Measurements from ENCODE around the gene XPR1.

XPR1 gene

DNA sequence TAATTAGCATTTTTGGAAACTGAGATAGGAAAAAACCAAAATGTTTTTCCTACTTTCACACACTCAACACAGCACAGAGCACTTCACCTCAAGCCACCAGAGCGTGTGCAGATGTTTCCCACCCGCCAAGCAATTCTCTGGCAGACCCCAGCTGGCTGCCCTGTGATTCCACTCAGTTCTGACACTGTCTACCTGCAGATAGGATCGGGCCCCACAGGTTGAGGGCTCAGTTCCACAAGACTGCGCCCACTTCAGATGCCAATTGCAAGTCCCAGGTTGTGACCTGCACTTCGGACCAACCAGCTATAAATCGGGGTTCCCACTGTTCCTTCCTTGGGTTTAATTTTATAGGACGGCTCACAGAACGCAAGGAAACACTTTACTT, 290.8 kb downstream of the XPR1 start:
- no peak for FAIRE-seq
- DNase-seq (ENCODE audit: extremely low spot score, insufficient read length, low read depth) = no peak

DNA sequence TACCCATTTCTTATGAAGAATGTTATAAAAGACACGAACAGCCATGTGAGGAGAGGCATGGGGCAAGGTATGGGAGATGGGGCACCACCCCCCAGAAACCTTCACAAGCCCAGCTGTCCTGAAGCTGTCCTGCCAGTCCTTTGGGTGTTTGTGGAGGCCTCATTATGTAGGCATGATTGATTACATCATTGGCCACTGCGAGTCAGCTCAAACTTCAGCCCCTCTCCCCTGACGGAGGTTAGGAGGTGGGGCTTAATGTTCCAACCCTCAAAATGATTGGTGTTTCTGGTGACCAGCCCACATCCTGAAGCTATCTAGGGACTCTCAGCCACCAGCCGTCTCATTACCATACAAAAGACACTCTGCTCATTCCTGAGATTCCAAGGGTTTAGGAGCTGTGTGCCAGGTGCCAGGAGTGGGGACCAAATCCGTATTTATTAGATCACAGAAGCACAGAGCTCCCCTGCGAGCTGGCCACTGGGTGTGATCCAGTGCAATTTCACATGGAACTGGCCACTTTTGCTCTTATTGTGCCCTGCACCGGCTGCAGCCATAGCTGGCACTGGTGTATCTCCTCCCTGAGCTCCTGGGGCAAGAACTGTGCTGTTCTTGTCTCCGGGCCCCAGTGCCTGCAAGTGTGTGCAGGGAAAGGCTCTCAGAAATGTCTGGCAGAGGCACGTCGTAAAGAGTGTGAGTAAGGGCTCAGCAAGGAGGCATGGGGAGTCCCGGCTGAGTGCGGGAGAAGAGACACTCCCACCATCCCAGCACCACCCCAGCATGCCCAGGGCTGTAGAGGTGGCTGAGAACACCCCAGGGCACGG, 291.4 kb downstream of the XPR1 start:
- DNase-seq (ENCODE audit: extremely low spot score, insufficient read length, low read depth) (no peak), FAIRE-seq (peak; percentile 35)

- no peak for DNase-seq (ENCODE audit: extremely low spot score, insufficient read length, low read depth)
- no peak for FAIRE-seq
Measured at GRCh38 chr1:180923887-180924286, 292.1 kb downstream of the XPR1 start.

- DNase-seq (ENCODE audit: extremely low spot score, insufficient read length, low read depth) (no peak), FAIRE-seq (no peak)
Measured at GRCh38 chr1:180924939-180925338, 293.1 kb downstream of the XPR1 start.

GRCh38 chr1:180925471-180926051, 293.7 kb downstream of the XPR1 start:
- FAIRE-seq (no peak), DNase-seq (ENCODE audit: extremely low spot score, insufficient read length, low read depth) (no peak)

- DNase-seq (ENCODE audit: extremely low spot score, insufficient read length, low read depth) (no peak), FAIRE-seq (no peak)
Measured at GRCh38 chr1:180926164-180926981, 294.6 kb downstream of the XPR1 start.

- DNase-seq (ENCODE audit: extremely low spot score, insufficient read length, low read depth) = no peak
- FAIRE-seq = no peak
Measured at GRCh38 chr1:180927348-180927747, 295.5 kb downstream of the XPR1 start.

GRCh38 chr1:180927841-180928240, 296.0 kb downstream of the XPR1 start:
- DNase-seq (ENCODE audit: extremely low spot score, insufficient read length, low read depth) = no peak
- FAIRE-seq = no peak

- no peak for DNase-seq (ENCODE audit: extremely low spot score, insufficient read length, low read depth)
- no peak for FAIRE-seq
Measured at GRCh38 chr1:180928331-180929230, 296.8 kb downstream of the XPR1 start.

GRCh38 chr1:180929389-180929788, 297.6 kb downstream of the XPR1 start:
- DNase-seq (ENCODE audit: extremely low spot score, insufficient read length, low read depth) (no peak), FAIRE-seq (no peak)

- no peak for DNase-seq (ENCODE audit: extremely low spot score, insufficient read length, low read depth)
- FAIRE-seq = no peak
Measured at GRCh38 chr1:180930687-180931086, 298.9 kb downstream of the XPR1 start.

GRCh38 chr1:180931529-180931928, 299.7 kb downstream of the XPR1 start:
- FAIRE-seq (no peak), DNase-seq (ENCODE audit: extremely low spot score, insufficient read length, low read depth) (no peak)

DNA sequence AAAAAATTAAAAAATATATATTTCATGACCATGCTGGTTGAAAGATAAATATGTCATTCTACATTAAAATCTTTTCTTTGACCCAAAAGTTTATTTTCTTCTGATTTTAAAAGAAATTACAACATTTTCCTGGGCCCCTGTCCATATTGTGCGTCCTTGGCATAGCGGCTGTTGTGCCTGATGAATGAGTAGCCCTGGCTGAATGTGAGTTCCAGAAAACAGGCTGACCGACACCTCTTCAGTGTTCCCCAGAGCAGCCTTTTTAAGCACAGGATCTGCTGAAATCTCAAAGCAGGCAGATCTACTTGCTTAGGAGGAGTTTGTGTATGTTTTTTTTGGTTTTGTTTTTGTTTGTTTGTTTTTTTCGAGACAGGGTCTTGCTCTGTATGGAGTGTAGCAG, 300.6 kb downstream of the XPR1 start:
- DNase-seq (ENCODE audit: extremely low spot score, insufficient read length, low read depth) (no peak), FAIRE-seq (no peak)

- FAIRE-seq (no peak), DNase-seq (ENCODE audit: extremely low spot score, insufficient read length, low read depth) (no peak)
Measured at GRCh38 chr1:180933141-180933540, 301.3 kb downstream of the XPR1 start.

DNA sequence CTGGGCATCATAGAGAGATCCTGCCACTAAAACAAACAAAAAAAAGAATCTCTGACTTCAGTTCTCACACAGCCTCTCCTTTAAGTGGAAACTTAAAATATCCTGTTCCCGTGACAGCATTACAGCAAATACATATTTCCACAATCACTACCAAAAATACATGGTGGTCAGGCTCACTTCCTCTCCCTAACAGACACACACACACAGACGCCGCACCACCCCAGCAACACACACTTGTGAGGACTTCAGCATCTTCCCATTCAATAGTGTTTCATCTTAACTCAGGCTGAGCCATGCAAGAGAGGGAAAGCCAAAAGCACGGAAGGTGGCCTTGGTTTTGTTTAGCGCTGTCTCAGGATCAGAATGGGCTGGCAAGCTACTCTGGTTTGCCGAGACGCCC, 302.7 kb downstream of the XPR1 start:
- FAIRE-seq (peak; percentile 48), DNase-seq (ENCODE audit: extremely low spot score, insufficient read length, low read depth) (no peak)

- DNase-seq (ENCODE audit: extremely low spot score, insufficient read length, low read depth) = peak; percentile 54
- peak; percentile 71 for FAIRE-seq
Measured at GRCh38 chr1:180935326-180936109, 303.7 kb downstream of the XPR1 start.

- DNase-seq (ENCODE audit: extremely low spot score, insufficient read length, low read depth) = no peak
- no peak for FAIRE-seq
Measured at GRCh38 chr1:180936110-180937011, 304.5 kb downstream of the XPR1 start.

DNA sequence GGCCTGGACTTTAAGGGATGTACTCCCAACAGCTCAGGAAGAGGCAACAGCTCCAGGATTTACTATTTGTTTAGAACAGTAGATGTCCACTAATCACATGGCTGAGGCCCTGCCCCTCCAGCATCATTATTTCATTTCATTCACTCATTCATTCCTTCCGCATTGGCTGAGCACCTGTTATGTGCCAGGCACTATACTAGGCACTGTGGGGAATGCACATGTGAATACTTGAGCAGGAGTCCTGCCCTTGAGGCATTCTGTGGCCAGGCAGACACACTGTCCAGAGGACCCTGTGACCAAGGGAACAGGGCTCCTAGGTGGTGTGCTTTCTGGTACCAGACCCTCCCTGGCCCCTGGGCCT, 305.2 kb downstream of the XPR1 start:
- no peak for DNase-seq (ENCODE audit: extremely low spot score, insufficient read length, low read depth)

More for the DNA sequence above, 305.2 kb downstream of the XPR1 start:
- FAIRE-seq = no peak
